HepG2 (cell line): Measurements from ENCODE around the gene ASF1B. TPM values are rescaled to one million over a fixed set of nuclear protein-coding genes. Genes with fewer than 3 reads are reported as not detected.

ENCODE experiments used
- ATAC-seq: fragments of 200-7000 bp; cut with Tn5 transposase; 3 replicates; pipeline ENCODE4 v1.9.1; 2020; ENCODE audit warnings: mild to moderate bottlenecking, moderate library complexity
- BruUV-seq: library from RNA; stranded (reverse); fragments of 400-500 nt; replicated peaks from 2 replicates; lab custom pipeline; 2021; lab: Mats Ljungman, UMichigan
- CTCF ChIA-PET: fragments of 300-600 bp; formaldehyde crosslinking; extraction: SDS; loops from one replicate; lab custom pipeline; 2021; ENCODE audit warnings: low total read pairs, inconsistent platforms, low intra/inter-chr PET ratio; lab: Yijun Ruan, JAX
- POLR2A ChIA-PET: fragments of 350-600 bp; sonication (Branson Sonifier 250); formaldehyde crosslinking; loops from one replicate; lab custom pipeline; 2020; ENCODE audit warnings: antibody characterized with exemption, inconsistent platforms; lab: Yijun Ruan, JAX
- DNase-seq: peaks from one replicate; pipeline ENCODE4 v3.0.0-alpha.2; 2015; ENCODE audit warnings: low spot score
- FAIRE-seq: peaks from 3 replicates; lab custom pipeline; 2011; peaks lifted over from hg19 to GRCh38; lab: Jason Lieb, UNC
- H2AFZ ChIP-seq: one replicate; pipeline ENCODE4 v1.6.1; 2011; ENCODE audit warnings: low read length, inconsistent platforms
- H3K27ac ChIP-seq: fragments of 300-600 bp; 3 replicates; pipeline ENCODE4 v1.8.0; 2011; ENCODE audit warnings: mixed run types, mild to moderate bottlenecking, mixed read lengths, low read length, inconsistent platforms; ENCODE audit not compliant: insufficient read depth; ENCODE audit errors: extremely low read length
- H3K27me3 ChIP-seq, 2 experiments: fragments of 200-600 bp in 1 of 2; 2 replicates in 1 of 2; 3 replicates in 1 of 2; pipeline versions ENCODE4 v1.6.0 to v1.8.0; 2011; ENCODE audit warnings: low read length in 2 of 2, mild to moderate bottlenecking in 2 of 2, moderate library complexity in 2 of 2, inconsistent platforms in 1 of 2; ENCODE audit not compliant: insufficient read depth in 2 of 2, control insufficient read depth in 1 of 2
- H3K36me3 ChIP-seq, 2 experiments: fragments of 200-600 bp in 1 of 2; replicated peaks in 1 of 2; 2 replicates in 1 of 2; 3 replicates in 1 of 2; pipeline versions ENCODE4 v1.5.1 to v1.8.0; 2011; ENCODE audit warnings: low read length in 2 of 2, inconsistent platforms in 1 of 2; ENCODE audit not compliant: insufficient read depth in 2 of 2, control insufficient read depth in 1 of 2
- H3K4me1 ChIP-seq: 2 replicates; pipeline ENCODE4 v1.5.1; 2012; ENCODE audit warnings: low read length, inconsistent platforms; ENCODE audit not compliant: insufficient read depth
- H3K4me2 ChIP-seq: 2 replicates; pipeline ENCODE4 v1.6.0; 2011; ENCODE audit warnings: low read depth, low read length, inconsistent platforms
- H3K4me3 ChIP-seq, 3 experiments: fragments of 200-600 bp in 1 of 3; sonication (generic), shearing (Covaris generic) in 1 of 3; replicated peaks in 1 of 3; 2 replicates each; pipeline ENCODE4 v1.5.1; 2011 to 2016; ENCODE audit warnings: low read length in 3 of 3, inconsistent platforms in 2 of 3, low read depth in 2 of 3, mild to moderate bottlenecking in 2 of 3, control low read depth in 1 of 3, mixed read lengths in 1 of 3; ENCODE audit not compliant: insufficient read depth in 1 of 3
- H3K79me2 ChIP-seq: one replicate; pipeline ENCODE4 v1.6.1; 2011; ENCODE audit warnings: low read length, inconsistent platforms; ENCODE audit not compliant: insufficient read depth
- H3K9ac ChIP-seq: 2 replicates; pipeline ENCODE4 v1.6.0; 2011; ENCODE audit warnings: mild to moderate bottlenecking, low read depth, low read length, inconsistent platforms; ENCODE audit not compliant: insufficient read depth
- H3K9me3 ChIP-seq: 2 replicates; pipeline ENCODE4 v1.5.1; 2012; ENCODE audit warnings: mild to moderate bottlenecking, low read length
- H4K20me1 ChIP-seq: 2 replicates; pipeline ENCODE4 v1.6.0; 2011; ENCODE audit warnings: inconsistent platforms, mild to moderate bottlenecking, low read length, moderate library complexity; ENCODE audit not compliant: insufficient read depth
- BRD4 ChIP-seq: sonication (generic); formaldehyde crosslinking; IDR thresholded peaks from 2 replicates; pipeline ENCODE4 v1.4.0; 2020; ENCODE audit warnings: missing genetic modification reagents
- CBX2 ChIP-seq, 2 experiments: fragments of 200-600 bp in 1 of 2; sonication (generic); formaldehyde crosslinking in 1 of 2; IDR thresholded peaks; 2 replicates each; pipeline versions ENCODE4 v1.7.0 to v1.8.1; 2018 to 2022; ENCODE audit warnings: low read depth in 2 of 2, low read length in 1 of 2, mild to moderate bottlenecking in 1 of 2, missing genetic modification reagents in 1 of 2
- CCDC6 ChIP-seq: sonication (generic); formaldehyde crosslinking; IDR thresholded peaks from 2 replicates; pipeline ENCODE4 v1.8.1; 2022; ENCODE audit warnings: mild to moderate bottlenecking, missing genetic modification reagents, moderate library complexity
- CENPT ChIP-seq: sonication (generic); formaldehyde crosslinking; IDR thresholded peaks from 2 replicates; pipeline ENCODE4 v1.8.0; 2022; ENCODE audit warnings: low read depth, mild to moderate bottlenecking, moderate library complexity, missing genetic modification reagents
- CREM ChIP-seq, 2 experiments: sonication (generic) in 1 of 2; formaldehyde crosslinking in 1 of 2; IDR thresholded peaks; 2 replicates each; pipeline versions ENCODE4 v1.4.0 to v1.6.1; 2016 to 2020; ENCODE audit warnings: antibody characterized with exemption in 1 of 2, mild to moderate bottlenecking in 1 of 2, missing genetic modification reagents in 1 of 2
- ELF1 ChIP-seq: sonication (generic); formaldehyde crosslinking; IDR thresholded peaks from 2 replicates; pipeline ENCODE4 v1.4.0; 2020; ENCODE audit warnings: missing genetic modification reagents
- KLF13 ChIP-seq: sonication (generic); formaldehyde crosslinking; IDR thresholded peaks from 2 replicates; pipeline ENCODE4 v1.4.0; 2020; ENCODE audit warnings: mild to moderate bottlenecking, missing genetic modification reagents
- LCORL ChIP-seq, 2 experiments: fragments of 450-650 bp in 1 of 2; sonication (generic) in 1 of 2; formaldehyde crosslinking in 1 of 2; IDR thresholded peaks; 2 replicates each; pipeline versions ENCODE4 v1.5.0 to v1.6.1; 2017 to 2020; ENCODE audit warnings: antibody characterized with exemption in 1 of 2, missing genetic modification reagents in 1 of 2
- MED1 ChIP-seq: sonication (generic); formaldehyde crosslinking; IDR thresholded peaks from 2 replicates; pipeline ENCODE4 v1.4.0; 2020; ENCODE audit warnings: missing genetic modification reagents
- MIER3 ChIP-seq: IDR thresholded peaks from 2 replicates; pipeline ENCODE4 v1.6.1; 2016; ENCODE audit warnings: missing compliant biosample characterization, borderline replicate concordance
- MTA3 ChIP-seq: sonication (generic); formaldehyde crosslinking; IDR thresholded peaks from 2 replicates; pipeline ENCODE4 v1.4.0; 2020; ENCODE audit warnings: missing genetic modification reagents
- MTF2 ChIP-seq: sonication (generic); formaldehyde crosslinking; IDR thresholded peaks from 2 replicates; pipeline ENCODE4 v1.5.0; 2020; ENCODE audit warnings: missing genetic modification reagents, borderline replicate concordance
- XRCC5 ChIP-seq: fragments of 200-400 bp; formaldehyde crosslinking; optimal IDR thresholded peaks from 2 replicates; pipeline ENCODE3; 2017; ENCODE audit warnings: mild to moderate bottlenecking, low read length
- ZFP41 ChIP-seq: sonication (generic); formaldehyde crosslinking; IDR thresholded peaks from 2 replicates; pipeline ENCODE4 v1.4.0; 2020; ENCODE audit warnings: mild to moderate bottlenecking, missing genetic modification reagents, borderline replicate concordance
- ZNF329 ChIP-seq: sonication (generic); formaldehyde crosslinking; IDR thresholded peaks from 2 replicates; pipeline ENCODE4 v1.9.0; 2021; ENCODE audit warnings: low read depth, mild to moderate bottlenecking, missing genetic modification reagents
- ZNF460 ChIP-seq: sonication (generic); formaldehyde crosslinking; IDR thresholded peaks from 2 replicates; pipeline ENCODE4 v1.5.1; 2020; ENCODE audit warnings: missing genetic modification reagents, mild to moderate bottlenecking, borderline replicate concordance
- ZNF678 ChIP-seq: sonication (generic); formaldehyde crosslinking; IDR thresholded peaks from 2 replicates; pipeline ENCODE4 v1.4.0; 2020; ENCODE audit warnings: mild to moderate bottlenecking, missing genetic modification reagents
- ZSCAN25 ChIP-seq: sonication (generic); formaldehyde crosslinking; IDR thresholded peaks from 2 replicates; pipeline ENCODE4 v1.8.0; 2022; ENCODE audit warnings: mild to moderate bottlenecking, missing genetic modification reagents
- WGBS: methylation state at CpG from one replicate; pipeline ENCODE4 v1.1.6; 2017; ENCODE audit warnings: low lambda C conversion rate; 5-methylcytosine and 5-hydroxymethylcytosine counted together
- in situ Hi-C: cut with HindIII; loops from 2 replicates; pipeline ENCODE4 v1.10.0; 2017; ENCODE audit warnings: low pct_unique_long_range_greater_than_20kb; ENCODE audit not compliant: extremely low pct_ligation_motif_present
- intact Hi-C: fragments of 100-400 bp; cut with micrococcal nuclease; formaldehyde crosslinking; loops from one replicate; pipeline ENCODE4 v1.10.0; 2022; ENCODE audit not compliant: unreplicated experiment
- polyA plus RNA-seq, 8 experiments: library from polyadenylated mRNA; depleted of rRNA in 3 of 8; stranded (reverse) in 7 of 8; unstranded in 1 of 8; fragments of >200 nt; fragmentation: Illumina TruSeq in 4 of 8; extraction: Trizol in 4 of 8; gene quantifications; 2 replicates each; pipeline versions ENCODE4 v1.2.1 to v1.2.3, GENCODE V29; 2011 to 2016; ENCODE audit warnings: low read depth in 4 of 8, missing spikeins in 1 of 8, mixed read lengths in 1 of 8; ENCODE audit not compliant: insufficient read depth in 1 of 8
- total RNA-seq, 5 experiments: library from RNA; depleted of rRNA; stranded (reverse); fragments of >200 nt; fragmentation: Illumina TruSeq; extraction: Trizol; gene quantifications; 2 replicates each; pipeline ENCODE4 v1.2.3, GENCODE V29; 2016; ENCODE audit warnings: low read depth in 1 of 5
- TF ChIP-seq, protein P1 (sequence below): sonication (generic); formaldehyde crosslinking; IDR thresholded peaks from 2 replicates; pipeline ENCODE4 v1.4.0; 2020; ENCODE audit warnings: missing genetic modification reagents, borderline replicate concordance
- TF ChIP-seq, protein P2 (sequence below): sonication (generic); formaldehyde crosslinking; IDR thresholded peaks from 2 replicates; pipeline ENCODE4 v1.4.0; 2020; ENCODE audit warnings: mild to moderate bottlenecking, missing genetic modification reagents
- TF ChIP-seq, protein P3 (sequence below): sonication (generic); formaldehyde crosslinking; IDR thresholded peaks from 2 replicates; pipeline ENCODE4 v1.9.0; 2021; ENCODE audit warnings: missing genetic modification reagents, mild to moderate bottlenecking, borderline replicate concordance

The ASF1B gene
- total and polyA plus RNA-seq, 2 of the 13 experiments (the other 11 are each of a cell fraction or from before 2014, with no cell fraction given), result 18.2 to 24.8 TPM

DNA sequence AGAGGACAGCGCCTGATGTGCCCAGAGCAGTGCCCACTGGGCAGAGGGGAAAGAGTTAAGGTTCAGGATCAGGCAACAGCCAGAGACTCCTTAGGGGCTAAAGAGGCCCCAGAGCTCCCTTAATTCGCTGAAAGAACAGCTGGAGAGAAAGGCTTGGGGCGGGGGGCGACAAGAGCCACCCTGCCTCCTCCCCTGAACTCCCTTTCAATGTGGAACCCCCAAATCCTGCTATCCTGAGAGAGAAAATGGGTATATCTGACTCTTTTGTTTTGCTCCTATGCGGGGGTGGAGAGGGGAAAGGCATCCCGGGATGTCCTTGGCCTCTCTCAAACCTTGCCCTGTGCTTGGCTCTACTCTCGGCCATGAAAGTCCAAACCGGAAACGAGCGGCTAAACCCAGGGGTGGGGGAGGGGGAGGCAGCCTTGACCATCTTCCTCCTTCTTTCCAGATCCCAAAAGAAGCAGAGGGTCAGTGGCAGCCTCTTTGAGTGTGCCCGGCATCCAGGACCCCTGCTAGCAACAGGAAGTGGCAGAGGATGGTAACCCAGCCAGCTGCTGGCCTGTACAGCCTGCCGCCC lies 23.5 kb downstream of the ASF1B start:
- Histone ChIP-seq H4K20me1 (no peaks in the 10 kb centered on the region), H3K36me3 (no peaks in the 10 kb centered on the region), H3K9me3 (no peaks in the 10 kb centered on the region), H3K4me3 (peak overlapping the region in 1 of 3 experiments; percentile 20; a peak in 2 of 6 replicates), H3K4me2 (peak overlapping the region; percentile 57), H3K9ac (peak overlapping the region; percentile 53), H3K27ac (peak overlapping the region; percentile 76), H3K79me2 (peaks cover 12% of the 10 kb centered on the region), H2AFZ (no peak overlapping the region), H3K27me3 (no peaks in the 10 kb centered on the region), H3K4me1 (peaks cover 60% of the 10 kb centered on the region)
- in situ Hi-C loops (no loop called here), intact Hi-C loops (no loop called here)
- ChIA-PET POLR2A (interaction anchor here (2.8 kb wide), 1 partner anchor 24 kb away, joined by 11 read pairs; the partner anchor contains the start of gene ASF1B), CTCF (interaction anchor here (0.9 kb wide), 1 partner anchor 15 kb away, joined by 3 read pairs; no protein-coding TSS in a partner anchor)
- no TSS peak for BruUV-seq
- FAIRE-seq, result peak; percentile 60
- peak; percentile 29 for DNase-seq
- WGBS, result 62% methylated on average over 7 of the region's 12 CpGs
- no peak for ATAC-seq
- TF ChIP-seq ZNF678 (CRISPR knock-in tag), result no peak
- no peak for TF ChIP-seq CCDC6 (CRISPR knock-in tag)
- no peak for TF ChIP-seq ZSCAN25 (CRISPR knock-in tag)
- TF ChIP-seq, protein P1, sequence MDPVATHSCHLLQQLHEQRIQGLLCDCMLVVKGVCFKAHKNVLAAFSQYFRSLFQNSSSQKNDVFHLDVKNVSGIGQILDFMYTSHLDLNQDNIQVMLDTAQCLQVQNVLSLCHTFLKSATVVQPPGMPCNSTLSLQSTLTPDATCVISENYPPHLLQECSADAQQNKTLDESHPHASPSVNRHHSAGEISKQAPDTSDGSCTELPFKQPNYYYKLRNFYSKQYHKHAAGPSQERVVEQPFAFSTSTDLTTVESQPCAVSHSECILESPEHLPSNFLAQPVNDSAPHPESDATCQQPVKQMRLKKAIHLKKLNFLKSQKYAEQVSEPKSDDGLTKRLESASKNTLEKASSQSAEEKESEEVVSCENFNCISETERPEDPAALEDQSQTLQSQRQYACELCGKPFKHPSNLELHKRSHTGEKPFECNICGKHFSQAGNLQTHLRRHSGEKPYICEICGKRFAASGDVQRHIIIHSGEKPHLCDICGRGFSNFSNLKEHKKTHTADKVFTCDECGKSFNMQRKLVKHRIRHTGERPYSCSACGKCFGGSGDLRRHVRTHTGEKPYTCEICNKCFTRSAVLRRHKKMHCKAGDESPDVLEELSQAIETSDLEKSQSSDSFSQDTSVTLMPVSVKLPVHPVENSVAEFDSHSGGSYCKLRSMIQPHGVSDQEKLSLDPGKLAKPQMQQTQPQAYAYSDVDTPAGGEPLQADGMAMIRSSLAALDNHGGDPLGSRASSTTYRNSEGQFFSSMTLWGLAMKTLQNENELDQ, result no peak
- TF ChIP-seq, protein P2, sequence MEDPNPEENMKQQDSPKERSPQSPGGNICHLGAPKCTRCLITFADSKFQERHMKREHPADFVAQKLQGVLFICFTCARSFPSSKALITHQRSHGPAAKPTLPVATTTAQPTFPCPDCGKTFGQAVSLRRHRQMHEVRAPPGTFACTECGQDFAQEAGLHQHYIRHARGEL (CRISPR knock-in tag), result no peak
- no peak for TF ChIP-seq MTF2 (CRISPR knock-in tag)
- no peak for TF ChIP-seq LCORL (IDR thresholded peaks at IDR 0.05)
- no peak; the same call in 1 of the 2 replicates for TF ChIP-seq LCORL (CRISPR knock-in tag; IDR thresholded peaks at IDR 0.05)
- no peak for TF ChIP-seq CENPT
- no peak for TF ChIP-seq MIER3 (CRISPR knock-in tag)
- TF ChIP-seq ZFP41, result no peak
- TF ChIP-seq MTA3 (CRISPR knock-in tag), result no peak
- no peak for TF ChIP-seq XRCC5
- TF ChIP-seq CBX2 (IDR thresholded peaks at IDR 0.05; ENCODE audit: low read depth, low read length), result no peak
- TF ChIP-seq CBX2 (CRISPR knock-in tag; IDR thresholded peaks at IDR 0.05; ENCODE audit: low read depth), result no peak
- peak; percentile 27; the same call in 1 of the 2 replicates for TF ChIP-seq MED1 (CRISPR knock-in tag)
- no peak for TF ChIP-seq ZNF329 (CRISPR knock-in tag)
- no peak for TF ChIP-seq CREM (IDR thresholded peaks at IDR 0.05)
- no peak for TF ChIP-seq CREM (CRISPR knock-in tag; IDR thresholded peaks at IDR 0.05)
- peak; percentile 53; the same call in 1 of the 2 replicates for TF ChIP-seq ELF1 (CRISPR knock-in tag)
- no peak for TF ChIP-seq BRD4 (CRISPR knock-in tag)
- TF ChIP-seq, protein P3, sequence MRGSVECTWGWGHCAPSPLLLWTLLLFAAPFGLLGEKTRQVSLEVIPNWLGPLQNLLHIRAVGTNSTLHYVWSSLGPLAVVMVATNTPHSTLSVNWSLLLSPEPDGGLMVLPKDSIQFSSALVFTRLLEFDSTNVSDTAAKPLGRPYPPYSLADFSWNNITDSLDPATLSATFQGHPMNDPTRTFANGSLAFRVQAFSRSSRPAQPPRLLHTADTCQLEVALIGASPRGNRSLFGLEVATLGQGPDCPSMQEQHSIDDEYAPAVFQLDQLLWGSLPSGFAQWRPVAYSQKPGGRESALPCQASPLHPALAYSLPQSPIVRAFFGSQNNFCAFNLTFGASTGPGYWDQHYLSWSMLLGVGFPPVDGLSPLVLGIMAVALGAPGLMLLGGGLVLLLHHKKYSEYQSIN, result no peak
- no peak for TF ChIP-seq ZNF460 (CRISPR knock-in tag)
- no peak for TF ChIP-seq KLF13 (CRISPR knock-in tag)
